Measurements from ENCODE around the gene CDC42EP3.

DNA sequence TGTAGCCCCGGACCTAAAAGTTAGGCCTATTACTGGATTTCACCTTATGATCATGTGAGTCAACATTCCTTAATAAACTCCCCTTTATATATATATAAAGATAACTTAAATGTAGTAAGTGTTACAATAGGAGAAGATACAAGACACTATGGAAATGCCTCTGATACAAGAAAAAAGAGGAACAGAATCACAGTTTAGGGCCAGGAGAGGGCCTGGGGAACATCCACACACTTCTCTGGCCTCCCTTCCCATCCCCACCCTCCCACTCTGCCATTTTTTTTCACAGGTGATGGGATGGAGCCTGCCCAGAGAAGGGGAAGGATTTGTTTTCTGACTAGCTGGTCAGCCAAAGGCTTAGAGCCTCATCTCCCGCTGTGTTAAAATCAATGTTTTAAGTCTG, 6.4 kb downstream of the CDC42EP3 start:
- TF ChIP-seq, protein P1, sequence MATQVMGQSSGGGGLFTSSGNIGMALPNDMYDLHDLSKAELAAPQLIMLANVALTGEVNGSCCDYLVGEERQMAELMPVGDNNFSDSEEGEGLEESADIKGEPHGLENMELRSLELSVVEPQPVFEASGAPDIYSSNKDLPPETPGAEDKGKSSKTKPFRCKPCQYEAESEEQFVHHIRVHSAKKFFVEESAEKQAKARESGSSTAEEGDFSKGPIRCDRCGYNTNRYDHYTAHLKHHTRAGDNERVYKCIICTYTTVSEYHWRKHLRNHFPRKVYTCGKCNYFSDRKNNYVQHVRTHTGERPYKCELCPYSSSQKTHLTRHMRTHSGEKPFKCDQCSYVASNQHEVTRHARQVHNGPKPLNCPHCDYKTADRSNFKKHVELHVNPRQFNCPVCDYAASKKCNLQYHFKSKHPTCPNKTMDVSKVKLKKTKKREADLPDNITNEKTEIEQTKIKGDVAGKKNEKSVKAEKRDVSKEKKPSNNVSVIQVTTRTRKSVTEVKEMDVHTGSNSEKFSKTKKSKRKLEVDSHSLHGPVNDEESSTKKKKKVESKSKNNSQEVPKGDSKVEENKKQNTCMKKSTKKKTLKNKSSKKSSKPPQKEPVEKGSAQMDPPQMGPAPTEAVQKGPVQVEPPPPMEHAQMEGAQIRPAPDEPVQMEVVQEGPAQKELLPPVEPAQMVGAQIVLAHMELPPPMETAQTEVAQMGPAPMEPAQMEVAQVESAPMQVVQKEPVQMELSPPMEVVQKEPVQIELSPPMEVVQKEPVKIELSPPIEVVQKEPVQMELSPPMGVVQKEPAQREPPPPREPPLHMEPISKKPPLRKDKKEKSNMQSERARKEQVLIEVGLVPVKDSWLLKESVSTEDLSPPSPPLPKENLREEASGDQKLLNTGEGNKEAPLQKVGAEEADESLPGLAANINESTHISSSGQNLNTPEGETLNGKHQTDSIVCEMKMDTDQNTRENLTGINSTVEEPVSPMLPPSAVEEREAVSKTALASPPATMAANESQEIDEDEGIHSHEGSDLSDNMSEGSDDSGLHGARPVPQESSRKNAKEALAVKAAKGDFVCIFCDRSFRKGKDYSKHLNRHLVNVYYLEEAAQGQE (IDR thresholded peaks at IDR 0.05; ENCODE audit: borderline replicate concordance), result no peak
- TF ChIP-seq CTCF (IDR thresholded peaks at IDR 0.05; ENCODE audit: poor library complexity, severe bottlenecking) (no peak), EZH2 (IDR thresholded peaks at IDR 0.05; ENCODE audit: borderline replicate concordance, insufficient read depth, low read length, poor library complexity, severe bottlenecking) (no peak), SMC3 (conservative IDR thresholded peaks at IDR 0.05; ENCODE audit: poor library complexity) (no peak), POLR2AphosphoS5 (IDR thresholded peaks at IDR 0.05) (no peak), EP300 (conservative IDR thresholded peaks at IDR 0.05; ENCODE audit: poor library complexity, severe bottlenecking) (no peak), RAD21 (conservative IDR thresholded peaks at IDR 0.05) (no peak), MXI1 (conservative IDR thresholded peaks at IDR 0.05; ENCODE audit: poor library complexity, severe bottlenecking) (no peak), TAF1 (IDR thresholded peaks at IDR 0.05; ENCODE audit: low read depth) (no peak)

Measured in neural cell (in vitro differentiated cells).